HG03103 (cell line): ENCODE measurements around the gene FAM193B.

ENCODE experiments used
- ATAC-seq: cut with Tn5 transposase; IDR thresholded peaks from one replicate; pipeline ENCODE4 v1.9.1; 2021; ENCODE audit warnings: low read depth; ENCODE audit not compliant: unreplicated experiment

The FAM193B gene

GRCh38 chr5:177519463-177520235 lies 34.7 kb downstream of the FAM193B start:
- no peak for ATAC-seq

DNA sequence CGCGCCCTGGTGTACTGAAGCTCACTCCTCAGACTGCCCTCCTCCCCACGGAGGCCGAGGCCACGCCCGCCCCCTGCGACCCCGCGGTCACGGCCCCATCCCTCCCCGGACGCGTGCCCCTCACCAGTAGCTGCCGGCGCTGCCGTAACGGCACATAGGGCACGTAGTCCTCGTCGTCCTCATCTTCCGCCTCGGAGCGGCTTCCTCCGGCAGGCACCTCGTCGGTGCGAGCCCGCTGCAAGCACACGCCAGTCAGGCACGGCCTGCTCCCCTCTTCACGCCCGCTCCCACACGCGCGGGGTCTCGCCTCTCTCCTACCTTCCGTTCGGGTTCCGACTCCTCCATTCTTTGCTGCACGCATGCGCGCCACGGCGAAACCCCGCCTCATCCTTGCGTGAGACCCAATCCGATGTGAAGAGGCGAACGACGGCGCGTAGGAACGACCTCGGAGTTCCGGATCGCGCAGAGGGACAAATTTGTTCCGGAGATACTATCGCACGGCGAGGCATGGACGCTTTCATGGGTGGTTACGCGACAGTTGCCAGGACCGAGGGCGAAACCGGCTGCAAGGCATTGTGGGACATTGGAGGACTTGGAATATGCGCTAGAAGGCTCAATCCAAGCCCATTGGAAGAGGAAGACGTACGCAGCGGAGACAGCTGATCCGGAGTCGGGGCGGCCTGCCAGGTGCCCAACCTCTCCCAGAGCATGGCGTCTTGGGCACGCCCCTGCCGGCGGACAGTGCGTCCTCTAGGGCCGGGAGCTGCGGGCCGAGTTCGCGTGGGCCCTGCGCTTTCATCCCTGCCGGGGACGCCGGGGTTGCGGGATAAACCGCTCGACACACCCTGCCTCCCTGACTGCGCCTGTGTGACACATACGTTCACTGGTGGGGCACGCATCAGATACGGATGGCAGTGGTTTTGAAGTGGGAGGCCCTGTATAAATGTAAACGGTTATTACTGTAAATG lies 37.5 kb downstream of the FAM193B start, which contains the start of gene DDX41:
Gene DDX41 (minus strand): TSS at position 361 of the 968 bp plus-strand sequence. CDS start 16 bp downstream, at position 345.
- peak; percentile 86 for ATAC-seq

DNA sequence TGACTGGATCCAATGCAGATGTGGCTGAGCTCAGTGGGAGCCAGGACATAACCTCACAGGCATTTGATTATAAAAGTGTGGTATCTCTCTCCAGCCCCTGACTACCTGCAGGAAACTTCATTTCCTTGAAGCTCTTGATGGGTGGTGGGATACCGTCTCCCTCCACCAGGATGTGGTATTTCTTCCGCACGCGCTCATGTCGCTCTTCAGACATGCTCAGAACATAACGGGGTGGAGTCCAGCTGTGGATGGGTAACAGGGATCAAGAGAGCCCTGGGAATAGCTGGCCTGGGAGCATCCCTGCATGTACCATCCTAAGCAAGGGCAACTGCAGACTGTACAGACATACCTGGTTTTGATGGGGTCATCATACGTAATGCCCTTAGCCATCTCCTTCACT lies 38.8 kb downstream of the FAM193B start:
- ATAC-seq, result no peak

- no peak for ATAC-seq
Measured at GRCh38 chr5:177514541-177514940, 39.8 kb downstream of the FAM193B start.

DNA sequence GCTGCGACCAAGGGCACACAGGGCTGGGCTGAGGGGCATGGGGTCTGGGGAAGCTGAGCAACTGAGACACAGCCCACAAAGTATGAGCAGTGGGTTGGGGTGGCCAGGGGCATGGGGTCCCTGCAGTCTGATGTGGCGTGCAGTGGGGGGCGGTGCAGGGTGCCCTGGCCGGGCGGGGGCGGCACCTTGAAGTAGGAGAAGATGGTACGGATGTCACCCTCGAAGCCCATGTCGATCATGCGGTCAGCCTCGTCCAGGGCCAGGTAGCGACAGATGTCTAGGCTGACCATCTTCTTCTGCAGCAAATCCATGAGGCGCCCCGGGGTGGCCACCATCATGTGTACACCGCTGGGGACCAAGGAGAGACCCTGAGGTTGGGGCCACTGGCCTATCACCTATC lies 40.9 kb downstream of the FAM193B start:
- no peak for ATAC-seq

DNA sequence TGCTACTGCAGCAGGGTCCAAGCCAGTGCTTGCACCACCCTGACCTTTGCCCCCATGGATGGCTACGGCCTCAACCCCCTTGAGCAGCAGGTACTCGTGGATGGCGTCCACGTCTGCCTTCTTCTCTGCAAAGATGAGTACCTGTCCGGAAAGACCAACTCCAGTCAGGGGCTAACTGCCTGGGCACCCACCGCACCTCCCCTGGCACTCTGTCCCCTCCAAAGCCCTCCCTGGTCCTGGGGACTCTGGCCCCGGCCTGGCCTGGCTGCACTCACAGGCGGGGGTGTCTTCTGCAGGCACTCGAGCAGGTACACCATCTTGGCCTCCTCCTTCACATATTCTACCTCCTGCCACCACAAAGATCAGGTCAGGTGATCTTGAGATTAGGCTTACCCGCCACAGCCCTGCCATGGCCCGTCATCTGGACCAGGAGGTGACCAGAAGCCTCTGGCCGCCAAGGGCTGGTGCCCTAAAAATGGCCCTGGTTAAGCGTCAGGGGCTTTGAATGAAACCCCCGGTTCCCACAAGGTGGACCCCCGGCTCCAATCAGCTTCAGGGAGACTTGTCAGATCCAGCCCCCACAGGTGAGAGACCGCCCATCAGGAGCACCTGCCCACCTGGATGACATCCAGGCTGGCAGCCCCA lies 41.5 kb downstream of the FAM193B start:
- no peak for ATAC-seq

- no peak for ATAC-seq
Measured at GRCh38 chr5:177511796-177512675, 42.3 kb downstream of the FAM193B start.

- ATAC-seq, result no peak
Measured at GRCh38 chr5:177511181-177511580, 43.2 kb downstream of the FAM193B start.

GRCh38 chr5:177510567-177511053 lies 43.8 kb downstream of the FAM193B start:
- ATAC-seq, result peak; percentile 25

- peak; percentile 26 for ATAC-seq
Measured at GRCh38 chr5:177509991-177510566, 44.3 kb downstream of the FAM193B start.

- peak; percentile 30 for ATAC-seq
Measured at GRCh38 chr5:177509381-177509951, 44.9 kb downstream of the FAM193B start, which contains the start of gene DOK3. Gene DOK3 (minus strand): TSS chr5:177509826. CDS start chr5:177509540, 286 bp downstream.

- ATAC-seq, result no peak
Measured at GRCh38 chr5:177508837-177509236, 45.5 kb downstream of the FAM193B start.

GRCh38 chr5:177508221-177508611 lies 46.1 kb downstream of the FAM193B start:
- no peak for ATAC-seq

- no peak for ATAC-seq
Measured at GRCh38 chr5:177507596-177508220, 46.7 kb downstream of the FAM193B start.

DNA sequence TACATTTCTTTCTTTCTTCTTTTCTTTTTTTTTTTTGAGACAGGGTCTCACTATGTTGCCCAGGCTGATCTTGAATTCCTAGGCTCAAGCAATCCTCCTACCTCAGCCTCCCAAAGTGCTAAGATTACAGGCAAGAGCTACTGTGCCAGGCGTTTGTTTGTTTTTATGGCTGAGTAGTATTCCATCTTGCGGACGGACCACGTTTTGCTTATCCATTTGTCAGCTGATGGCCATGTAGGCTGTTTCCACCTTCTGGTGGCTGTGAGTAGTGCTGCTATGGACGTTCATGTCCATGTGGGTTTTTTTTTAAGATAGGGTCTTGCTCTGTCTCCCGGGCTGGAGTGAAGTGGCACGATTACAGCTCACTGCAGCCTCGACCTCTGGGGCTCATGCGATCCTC lies 47.2 kb downstream of the FAM193B start:
- no peak for ATAC-seq

DNA sequence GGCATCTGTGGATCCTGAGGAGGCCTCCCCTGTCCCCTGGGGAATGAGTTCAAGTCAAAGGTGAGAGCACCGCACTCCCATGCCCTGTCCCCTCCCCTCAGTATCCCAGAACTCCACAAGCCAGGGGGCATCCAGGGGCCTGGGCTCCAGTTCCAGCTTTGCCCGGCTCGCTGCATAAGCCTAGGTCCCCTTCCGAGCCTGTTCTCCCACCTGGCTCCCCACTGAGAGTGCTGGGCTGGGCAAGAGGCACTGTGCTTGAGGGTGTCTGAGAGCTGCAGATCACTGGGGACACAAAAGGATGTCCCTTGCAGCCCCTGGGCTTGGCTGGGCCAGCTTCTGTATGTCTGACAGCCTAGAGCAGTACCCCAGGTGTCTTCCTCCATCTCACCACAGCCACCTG lies 49.3 kb downstream of the FAM193B start:
- no peak for ATAC-seq

DNA sequence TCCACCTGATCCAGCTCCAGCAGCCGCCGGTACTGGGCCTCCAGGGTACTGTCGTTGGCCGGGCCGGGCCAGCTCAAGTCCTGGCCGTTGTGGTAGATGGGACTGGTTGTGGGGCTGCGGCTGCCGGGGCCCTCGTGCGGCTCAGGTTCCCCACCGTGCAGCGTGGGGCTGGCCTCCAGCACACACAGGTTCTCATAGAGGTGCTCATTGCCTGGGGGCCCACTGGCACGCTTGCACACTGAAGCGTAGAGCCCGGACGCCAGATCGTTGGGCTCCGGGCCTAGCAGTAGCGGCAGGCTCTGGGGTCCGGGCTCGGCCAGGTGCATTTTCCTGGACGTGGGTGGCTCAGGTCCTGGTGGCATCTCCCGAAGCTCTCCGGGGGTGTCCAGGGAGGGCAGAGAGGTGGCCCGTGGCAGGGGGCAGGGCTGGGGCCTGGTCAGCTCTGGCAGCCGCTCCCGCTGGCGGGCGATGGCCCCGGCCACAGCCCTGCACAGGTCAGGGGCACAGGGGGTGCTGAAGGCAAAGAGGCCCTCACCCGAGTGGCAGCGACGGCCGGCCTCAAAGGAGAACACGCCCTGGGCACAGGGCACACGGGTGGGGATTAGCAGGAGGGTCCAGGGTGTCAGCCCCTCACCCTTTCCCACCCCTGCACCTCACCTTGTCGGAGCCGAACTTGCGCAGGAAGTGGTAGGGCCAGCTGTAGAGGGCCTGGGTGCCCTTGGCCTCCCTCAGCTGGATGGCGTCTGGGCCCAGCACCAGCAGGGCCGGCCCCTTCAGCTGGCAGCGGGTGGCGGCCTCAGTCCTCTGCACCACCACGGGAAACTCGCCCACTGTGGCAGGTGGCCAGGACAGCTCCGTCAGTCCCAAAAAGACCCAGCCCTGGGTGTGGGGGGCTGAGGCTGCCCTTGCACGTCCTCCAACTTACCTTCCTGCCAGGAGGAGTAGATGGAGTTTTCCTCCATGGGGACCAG lies 50.0 kb downstream of the FAM193B start:
- ATAC-seq, result no peak
